NB4 (cell line): Measurements from ENCODE around the gene PRELID3B.

Experiments
- DNase-seq: peaks from one replicate; pipeline ENCODE4 v3.0.0; 2010; ENCODE audit warnings: low read depth
- H3K4me3 ChIP-seq: one replicate; pipeline ENCODE4 v1.5.1; 2011; ENCODE audit warnings: mild to moderate bottlenecking, low read depth, low read length, moderate library complexity
- MYC ChIP-seq: IDR thresholded peaks from 2 replicates; pipeline ENCODE4 v1.6.1; 2011; ENCODE audit warnings: low read depth, low read length
- POLR2A ChIP-seq: IDR thresholded peaks from 2 replicates; pipeline ENCODE4 v1.6.1; 2011; ENCODE audit warnings: mild to moderate bottlenecking; ENCODE audit not compliant: insufficient read length; ENCODE audit errors: extremely low read depth
- TF ChIP-seq, protein P1 (sequence below): IDR thresholded peaks from 2 replicates; pipeline ENCODE4 v1.6.1; 2011; ENCODE audit warnings: low read depth, low read length
- TF ChIP-seq, protein P2 (sequence below): IDR thresholded peaks from one replicate; pipeline ENCODE4 v1.5.1; 2012; ENCODE audit warnings: low read depth, low read length

PRELID3B gene

DNA sequence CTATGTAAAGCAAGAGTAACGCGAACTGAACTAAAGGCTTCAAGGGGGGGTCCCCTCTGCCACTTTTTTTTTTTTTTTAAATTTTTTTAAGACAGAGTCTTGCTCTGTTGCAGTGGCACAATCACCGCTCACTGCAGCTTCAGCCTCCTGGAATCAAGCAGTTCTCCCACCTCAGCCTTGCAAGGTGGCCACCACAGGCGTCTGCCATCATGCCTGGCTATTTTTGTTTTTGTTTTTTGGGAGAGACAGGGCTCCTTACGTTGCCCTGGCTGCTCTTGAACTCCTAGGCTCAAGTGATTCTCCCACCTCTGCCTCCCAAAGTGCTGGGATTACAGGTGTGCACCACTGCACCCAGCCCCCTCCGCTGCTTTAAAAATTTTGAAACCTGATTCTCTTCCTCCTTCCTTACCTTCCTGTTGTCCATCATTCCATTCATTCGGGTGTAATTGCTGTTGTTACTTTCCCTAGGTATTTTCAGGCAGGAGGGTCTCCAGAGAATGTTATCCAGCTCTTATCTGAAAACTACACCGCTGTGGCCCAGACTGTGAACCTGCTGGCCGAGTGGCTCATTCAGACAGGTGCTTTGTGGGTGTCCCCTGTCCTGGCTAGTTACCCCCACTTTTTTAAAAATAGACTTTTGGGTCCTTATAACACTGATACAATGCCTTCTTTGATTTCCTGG is 56.2 kb downstream of the PRELID3B start:
- DNase-seq: no peak
- H3K4me3 ChIP-seq: no peak overlapping the region
- TF ChIP-seq, protein P1, sequence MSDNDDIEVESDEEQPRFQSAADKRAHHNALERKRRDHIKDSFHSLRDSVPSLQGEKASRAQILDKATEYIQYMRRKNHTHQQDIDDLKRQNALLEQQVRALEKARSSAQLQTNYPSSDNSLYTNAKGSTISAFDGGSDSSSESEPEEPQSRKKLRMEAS: no peak

DNA sequence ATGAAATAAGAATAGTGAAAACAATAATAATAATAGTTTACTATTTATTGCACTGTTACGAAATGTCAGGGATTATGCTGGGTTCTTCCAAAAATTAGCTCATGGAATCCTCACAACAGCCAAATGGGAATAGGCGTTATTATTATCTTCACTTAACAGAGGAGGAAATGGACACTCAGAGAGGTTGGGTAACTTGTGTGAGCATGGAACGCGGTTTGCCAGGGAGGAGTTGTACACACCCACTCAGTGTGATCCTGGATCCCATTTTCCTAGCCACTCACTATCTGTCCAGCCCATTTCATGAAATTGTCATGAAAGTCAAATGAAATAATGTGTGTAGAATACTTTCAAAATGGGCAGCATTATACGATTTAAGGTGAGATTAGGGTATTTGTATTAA is 56.9 kb downstream of the PRELID3B start:
- H3K4me3 ChIP-seq: no peak overlapping the region
- TF ChIP-seq, protein P2, sequence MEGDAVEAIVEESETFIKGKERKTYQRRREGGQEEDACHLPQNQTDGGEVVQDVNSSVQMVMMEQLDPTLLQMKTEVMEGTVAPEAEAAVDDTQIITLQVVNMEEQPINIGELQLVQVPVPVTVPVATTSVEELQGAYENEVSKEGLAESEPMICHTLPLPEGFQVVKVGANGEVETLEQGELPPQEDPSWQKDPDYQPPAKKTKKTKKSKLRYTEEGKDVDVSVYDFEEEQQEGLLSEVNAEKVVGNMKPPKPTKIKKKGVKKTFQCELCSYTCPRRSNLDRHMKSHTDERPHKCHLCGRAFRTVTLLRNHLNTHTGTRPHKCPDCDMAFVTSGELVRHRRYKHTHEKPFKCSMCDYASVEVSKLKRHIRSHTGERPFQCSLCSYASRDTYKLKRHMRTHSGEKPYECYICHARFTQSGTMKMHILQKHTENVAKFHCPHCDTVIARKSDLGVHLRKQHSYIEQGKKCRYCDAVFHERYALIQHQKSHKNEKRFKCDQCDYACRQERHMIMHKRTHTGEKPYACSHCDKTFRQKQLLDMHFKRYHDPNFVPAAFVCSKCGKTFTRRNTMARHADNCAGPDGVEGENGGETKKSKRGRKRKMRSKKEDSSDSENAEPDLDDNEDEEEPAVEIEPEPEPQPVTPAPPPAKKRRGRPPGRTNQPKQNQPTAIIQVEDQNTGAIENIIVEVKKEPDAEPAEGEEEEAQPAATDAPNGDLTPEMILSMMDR: no peak
- TF ChIP-seq POLR2A (no peak), MYC (no peak)
- TF ChIP-seq, protein P1: no peak
- DNase-seq: no peak

DNA sequence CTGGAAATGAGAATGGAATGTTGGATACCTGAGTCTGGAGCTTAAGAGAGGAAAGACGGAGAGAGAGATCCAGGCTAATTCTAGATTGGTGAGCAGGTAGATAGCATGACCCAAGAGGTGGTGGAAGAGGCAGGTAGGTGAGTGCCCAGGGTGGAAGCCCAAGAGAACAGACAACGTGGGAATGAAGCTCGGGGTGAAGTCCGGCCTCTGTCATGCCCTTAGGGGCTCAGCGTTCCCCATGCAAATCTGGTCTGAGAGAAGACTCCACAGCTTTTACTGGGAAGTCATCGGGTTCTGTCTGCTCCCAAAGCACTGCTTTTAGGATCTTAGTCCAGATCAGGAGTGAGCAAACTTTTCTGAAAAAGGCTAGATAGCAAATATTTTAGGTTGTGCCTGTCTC is 57.9 kb downstream of the PRELID3B start:
- no peak for TF ChIP-seq POLR2A
- TF ChIP-seq, protein P2: no peak
- no peak for TF ChIP-seq MYC
- TF ChIP-seq, protein P1: no peak
- H3K4me3 ChIP-seq: no peak overlapping the region
- no peak for DNase-seq
